SKM-1 (cell line): ENCODE data around the gene CYP4F11.
"Not testable (repeated sequence)": the region's sequence is repeated elsewhere in the genome, so short reads cannot be mapped to it uniquely, and the experiment has no call there.

ENCODE experiments used
- DNase-seq: peaks from one replicate; lab custom pipeline; 2025; ENCODE audit not compliant: unreplicated experiment; lab: John Stamatoyannopoulos, UW

Gene CYP4F11

DNA sequence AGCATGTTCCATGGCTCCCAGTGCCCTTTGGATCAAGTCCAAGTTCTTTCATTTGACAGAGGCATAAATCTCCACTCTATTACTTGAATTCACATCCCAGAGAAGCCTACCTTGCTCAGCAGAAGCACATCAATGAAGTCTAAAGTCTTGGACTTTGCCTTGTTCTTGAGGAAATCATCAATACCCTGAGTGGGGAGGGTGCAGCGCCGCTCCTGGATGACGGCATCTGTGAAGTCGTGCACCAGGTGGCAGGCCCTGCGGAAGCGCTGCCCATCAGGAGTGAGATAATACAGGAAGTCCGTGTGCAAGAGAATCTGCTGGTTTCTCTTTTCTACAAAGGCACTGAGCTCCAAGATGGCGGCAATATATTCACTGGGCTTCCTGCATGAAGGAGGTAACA, 10.6 kb downstream of the CYP4F11 start:
- no peak for DNase-seq

DNA sequence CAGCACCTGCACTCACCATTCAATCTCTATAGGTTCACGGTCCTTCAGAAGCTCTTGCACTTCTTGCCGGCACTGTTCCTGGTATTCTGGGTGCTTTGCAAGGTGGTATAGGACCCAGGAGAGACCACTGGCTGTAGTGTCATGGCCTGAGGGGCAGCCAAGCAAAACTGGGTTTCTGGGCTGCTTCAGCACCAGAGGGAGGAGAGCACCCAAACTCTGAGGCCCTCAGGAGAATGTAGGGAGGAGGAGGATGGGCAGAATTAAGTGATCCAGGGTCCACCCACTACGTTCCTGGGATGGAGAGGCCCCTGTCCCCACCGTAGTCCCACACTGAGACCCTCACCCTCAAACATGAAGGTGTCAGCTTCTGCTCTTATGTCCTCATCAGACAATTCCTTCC, 12.3 kb downstream of the CYP4F11 start:
- DNase-seq, result no peak

DNA sequence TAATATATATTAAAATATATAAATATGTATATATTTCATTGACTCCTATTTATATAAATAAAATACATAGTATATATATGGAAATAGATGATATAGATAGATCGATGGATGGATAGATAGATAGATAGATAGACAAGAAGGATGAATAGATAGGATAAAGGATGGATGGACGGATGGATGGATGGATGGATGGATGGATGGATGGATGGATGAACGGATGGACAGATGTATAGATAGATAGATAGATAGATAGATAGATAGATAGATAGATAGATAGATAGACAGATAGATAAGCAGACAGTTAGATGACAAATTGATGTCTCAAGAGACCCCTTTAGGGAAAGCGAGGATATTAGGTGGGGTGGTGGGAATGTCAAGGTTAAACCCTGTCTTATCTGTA, 15.1 kb downstream of the CYP4F11 start:
- no peak for DNase-seq

DNA sequence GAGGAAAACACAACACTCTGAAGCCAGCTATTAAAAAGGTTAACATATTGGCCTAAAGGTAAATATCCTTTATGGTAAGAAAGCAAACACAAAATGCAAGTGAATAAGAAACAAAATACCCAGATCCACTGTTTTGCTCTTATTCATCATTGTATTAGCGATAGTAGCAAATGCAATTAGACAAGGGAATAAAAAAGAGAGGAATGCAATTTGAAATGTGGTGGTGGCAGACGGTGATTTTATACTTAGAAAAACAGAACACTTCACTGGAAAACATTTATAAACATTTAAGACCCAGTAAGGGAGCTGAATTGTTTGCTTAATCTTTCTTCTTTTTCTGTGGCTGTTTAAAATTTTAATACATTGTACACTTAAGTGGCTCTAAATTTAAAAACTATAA, 19.2 kb downstream of the CYP4F11 start:
- no peak for DNase-seq

DNA sequence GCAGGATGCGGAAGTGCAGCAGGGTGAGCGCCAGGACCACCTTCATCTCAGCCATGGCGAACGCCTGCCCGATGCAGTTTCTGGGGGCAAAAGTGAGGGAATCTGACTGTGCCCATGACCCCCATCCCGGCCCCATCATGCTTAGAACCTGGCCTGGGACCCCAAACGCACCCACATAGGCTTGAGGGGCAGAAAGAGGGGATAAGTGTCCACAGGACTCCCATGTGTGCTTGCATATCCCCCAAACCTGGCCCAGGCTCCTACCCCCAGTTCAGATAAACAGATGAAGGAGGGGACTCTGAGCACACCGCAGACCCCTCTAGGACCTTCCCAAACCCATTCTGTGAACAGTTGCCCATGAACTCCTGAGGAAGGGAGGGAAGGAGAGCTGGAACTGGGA, 20.5 kb downstream of the CYP4F11 start:
- no peak for DNase-seq

DNA sequence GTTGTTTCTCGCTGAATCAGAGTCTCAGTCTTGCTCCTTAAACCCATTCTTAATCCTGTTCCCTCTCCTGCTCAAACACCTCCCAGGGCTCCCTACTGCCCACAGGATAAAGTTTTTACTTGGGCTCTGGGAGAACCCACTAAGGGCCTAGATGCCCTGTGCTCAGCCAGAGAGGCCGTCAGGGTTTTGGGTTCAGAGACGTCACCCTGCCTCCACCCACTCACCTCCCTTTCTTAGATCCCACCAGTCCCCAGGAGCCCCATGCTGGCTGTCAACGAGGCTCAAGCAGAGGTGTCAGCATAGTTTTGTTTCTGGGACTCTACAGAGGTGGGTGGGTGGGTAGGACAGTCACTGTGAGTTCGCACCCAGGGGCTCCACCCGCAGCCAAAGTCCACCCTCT, 20.9 kb downstream of the CYP4F11 start:
- DNase-seq, result no peak

DNA sequence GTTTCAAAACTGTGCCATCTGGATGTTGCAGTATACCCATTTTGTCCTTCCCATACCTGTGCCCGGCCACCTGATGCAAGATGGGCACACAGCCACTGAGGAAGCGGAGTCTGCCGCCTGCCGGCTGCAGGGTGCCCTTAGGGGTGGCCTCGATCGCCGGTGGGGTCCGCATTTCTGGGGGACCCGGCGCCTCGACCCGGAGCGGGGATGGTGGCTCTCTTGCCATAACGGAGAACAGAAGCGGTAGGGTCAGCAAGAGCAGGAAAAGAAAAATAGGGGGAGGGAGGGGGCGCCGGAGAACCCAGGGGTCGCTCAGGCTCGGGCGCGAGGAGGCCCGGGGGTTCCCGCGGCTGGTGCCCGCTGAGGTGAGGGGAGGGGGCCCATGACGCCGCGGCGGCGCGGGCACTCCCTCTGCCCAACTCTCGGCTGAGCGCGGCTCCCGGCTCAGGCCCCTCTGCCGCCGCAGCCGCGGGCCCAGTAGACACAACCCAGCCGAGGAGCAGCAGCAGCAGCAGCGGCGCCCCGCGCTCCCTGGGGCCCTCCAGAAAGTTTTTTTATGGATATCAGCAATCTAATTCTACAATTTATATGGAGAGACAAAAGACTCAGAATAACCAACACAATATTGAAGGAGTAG, 22.6 kb downstream of the CYP4F11 start:
- no peak for DNase-seq

DNA sequence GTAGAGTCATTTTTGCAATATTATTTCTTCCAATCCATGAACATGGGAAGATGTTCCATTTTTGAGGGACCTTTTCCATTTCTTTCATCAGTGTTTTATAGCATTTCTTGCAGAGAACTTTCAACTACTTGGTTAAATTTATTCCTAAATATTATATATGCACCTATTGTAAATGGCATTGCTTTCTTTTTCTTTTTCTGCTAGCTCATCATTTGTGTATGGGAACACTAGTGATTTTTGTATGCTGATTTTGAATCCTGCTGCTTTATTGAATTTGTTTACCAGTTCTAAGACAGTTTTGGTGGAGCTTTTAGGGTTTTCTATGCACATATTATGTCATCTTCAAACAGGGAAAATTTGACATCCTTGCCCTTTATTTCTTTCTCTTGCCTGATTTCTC, 29.3 kb downstream of the CYP4F11 start:
- no peak for DNase-seq

DNA sequence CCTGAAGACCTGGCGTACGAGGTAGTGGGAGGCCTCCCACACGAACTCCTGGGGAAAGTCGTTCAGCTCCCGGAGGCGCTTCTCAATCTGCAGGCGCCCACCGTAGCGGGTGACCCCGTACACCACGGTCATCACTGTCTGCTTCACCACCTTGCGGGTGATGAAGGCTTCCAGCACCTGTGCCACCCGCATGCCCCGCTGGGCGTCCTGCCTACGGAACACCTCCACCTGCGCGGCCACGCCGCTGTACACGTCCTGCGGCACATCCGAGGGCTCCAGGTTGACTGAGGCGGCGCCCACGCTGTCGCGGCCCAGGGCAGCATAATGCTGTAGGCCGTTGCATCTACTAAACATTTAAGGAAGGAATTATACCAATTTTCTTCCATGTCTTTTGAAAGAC, 31.4 kb downstream of the CYP4F11 start:
- DNase-seq, result not testable (repeated sequence)

DNA sequence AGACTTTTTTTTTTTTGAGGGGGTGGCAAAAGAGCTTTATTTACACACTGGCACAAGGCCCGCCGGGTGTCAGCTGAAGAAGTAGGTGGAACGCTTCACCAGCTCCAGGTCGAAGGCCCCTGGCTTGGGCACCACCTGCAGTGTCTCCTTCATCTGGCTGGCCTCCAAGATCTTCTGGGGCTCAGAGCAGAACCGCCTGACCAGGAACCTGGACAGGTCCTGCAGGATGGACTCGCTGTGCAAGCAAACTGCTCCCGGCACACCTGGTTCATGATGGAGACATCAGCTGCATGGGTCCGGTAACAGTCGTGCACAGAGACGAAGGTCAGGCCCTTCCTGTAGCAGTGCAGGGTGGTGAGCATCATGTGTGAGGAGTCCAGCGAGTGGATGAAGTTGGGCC, 32.1 kb downstream of the CYP4F11 start:
- no peak for DNase-seq

DNA sequence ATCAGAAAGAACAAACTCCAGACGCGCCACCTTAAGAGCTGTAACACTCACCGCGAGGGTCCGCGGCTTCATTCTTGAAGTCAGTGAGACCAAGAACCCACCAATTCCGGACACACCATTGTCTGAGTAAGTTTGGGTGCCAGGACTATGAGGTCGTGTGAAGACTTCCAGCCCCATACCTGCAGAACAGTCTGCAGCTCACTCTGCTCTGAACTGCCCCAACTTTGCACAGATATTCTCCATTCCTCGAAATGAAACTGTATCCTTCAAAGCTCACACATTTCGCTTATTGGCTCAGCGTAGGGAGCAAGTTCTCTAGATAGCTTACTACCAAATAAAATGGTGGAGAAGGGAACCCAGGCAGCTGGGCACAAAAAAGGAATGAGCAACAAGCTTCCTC, 33.8 kb downstream of the CYP4F11 start:
- no peak for DNase-seq

DNA sequence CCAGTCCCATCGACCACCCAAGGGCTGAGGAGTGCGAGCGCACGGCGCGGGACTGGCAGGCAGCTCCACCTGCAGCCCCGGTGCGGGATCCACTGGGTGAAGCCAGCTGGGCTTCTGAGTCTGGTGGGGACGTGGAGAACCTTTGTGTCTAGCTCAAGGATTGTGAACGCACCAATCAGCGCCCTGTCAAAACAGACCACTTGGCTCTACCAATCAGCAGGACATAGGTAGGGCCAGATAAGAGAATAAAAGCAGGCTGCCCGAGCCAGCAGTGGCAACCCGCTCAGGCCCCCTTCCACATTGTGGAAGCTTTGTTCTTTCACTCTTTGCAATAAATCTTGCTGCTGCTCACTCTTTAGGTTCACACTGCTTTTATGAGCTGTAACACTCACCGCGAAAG, 34.3 kb downstream of the CYP4F11 start:
- not testable (repeated sequence) for DNase-seq

DNA sequence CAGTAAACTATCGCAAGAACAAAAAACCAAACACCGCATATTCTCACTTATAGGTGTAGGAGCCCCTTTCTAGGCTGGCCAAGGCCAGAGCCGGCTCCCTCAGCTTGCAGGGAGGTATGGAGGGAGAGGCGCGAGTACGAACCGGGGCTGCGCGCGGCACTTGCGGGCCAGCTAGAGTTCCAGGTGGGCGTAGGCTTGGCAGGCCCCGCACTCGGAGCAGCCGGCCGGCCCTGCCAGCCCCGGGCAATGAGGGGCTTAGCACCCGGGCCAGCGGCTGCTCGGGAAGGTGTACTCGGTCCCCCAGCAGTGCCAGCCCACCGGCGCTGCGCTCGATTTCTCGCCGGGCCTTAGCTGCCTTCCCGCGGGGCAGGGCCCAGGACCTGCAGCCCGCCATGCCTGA, 34.8 kb downstream of the CYP4F11 start:
- DNase-seq, result not testable (repeated sequence)

DNA sequence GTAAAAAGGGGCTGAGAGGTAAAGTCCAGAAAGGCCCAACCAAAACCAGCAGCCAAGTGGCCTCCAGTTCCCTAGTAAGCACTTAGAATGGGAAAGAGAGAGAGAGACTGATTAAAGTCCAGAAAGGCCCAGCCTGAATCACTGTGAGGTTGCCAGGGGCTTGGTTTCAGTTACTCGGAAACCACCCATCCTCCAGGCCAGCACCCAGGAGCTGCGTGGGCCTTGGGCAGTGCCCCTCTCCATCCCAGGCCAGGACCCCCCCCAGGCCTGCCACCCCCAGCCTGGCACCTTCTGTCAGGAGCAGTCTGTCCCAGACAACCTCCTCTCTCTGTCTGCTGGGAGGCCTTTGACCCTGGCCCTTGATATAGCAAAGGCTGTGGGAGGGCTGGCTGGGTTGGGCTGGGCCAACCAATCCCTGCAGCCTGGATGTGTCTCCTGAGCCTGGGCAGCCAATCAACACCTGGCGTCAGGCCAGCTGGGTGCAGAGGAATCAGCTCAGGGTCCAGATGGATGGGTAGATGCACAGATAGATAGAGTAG, 36.5 kb downstream of the CYP4F11 start, which contains the start of gene CYP4F2:
Gene CYP4F2, minus strand, starts transcription at position 337 of the 539 bp plus-strand sequence. CDS start 463 bp downstream, outside the sequence.
- DNase-seq, result no peak

DNA sequence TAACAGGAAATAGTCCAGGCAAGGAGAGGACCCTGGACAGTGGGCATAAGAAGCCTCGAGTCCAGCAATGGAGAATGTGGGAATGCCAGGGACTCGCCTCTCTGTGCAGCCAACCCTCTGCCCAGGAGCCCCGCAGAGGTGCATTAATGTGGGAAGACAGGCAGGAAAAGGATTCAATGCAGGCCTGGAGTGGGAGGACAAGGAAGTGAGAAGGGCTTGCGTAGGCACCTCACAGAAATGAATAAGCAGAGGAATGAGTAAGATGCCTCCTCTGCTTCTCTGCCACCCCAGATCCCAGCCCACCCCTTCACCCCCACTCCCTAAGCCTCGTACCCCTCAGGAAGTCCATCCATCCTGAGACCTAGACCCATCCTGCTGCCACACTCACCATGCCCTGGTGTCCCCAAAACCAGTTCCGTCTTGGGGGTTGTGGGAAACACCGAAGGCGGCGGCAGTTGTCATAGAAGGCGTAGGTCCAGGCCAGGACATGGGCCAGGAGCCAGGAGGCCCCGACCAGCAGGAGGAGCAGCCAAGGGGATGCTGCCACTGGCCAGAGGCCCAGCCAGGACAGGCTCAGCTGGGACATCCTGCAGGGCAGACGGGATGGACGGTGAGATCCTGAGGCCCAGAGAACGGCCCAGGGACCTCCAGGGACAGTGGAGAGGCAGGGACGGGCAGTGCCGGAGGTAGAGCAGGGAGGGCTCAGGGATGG, 37.1 kb downstream of the CYP4F11 start:
- no peak for DNase-seq

DNA sequence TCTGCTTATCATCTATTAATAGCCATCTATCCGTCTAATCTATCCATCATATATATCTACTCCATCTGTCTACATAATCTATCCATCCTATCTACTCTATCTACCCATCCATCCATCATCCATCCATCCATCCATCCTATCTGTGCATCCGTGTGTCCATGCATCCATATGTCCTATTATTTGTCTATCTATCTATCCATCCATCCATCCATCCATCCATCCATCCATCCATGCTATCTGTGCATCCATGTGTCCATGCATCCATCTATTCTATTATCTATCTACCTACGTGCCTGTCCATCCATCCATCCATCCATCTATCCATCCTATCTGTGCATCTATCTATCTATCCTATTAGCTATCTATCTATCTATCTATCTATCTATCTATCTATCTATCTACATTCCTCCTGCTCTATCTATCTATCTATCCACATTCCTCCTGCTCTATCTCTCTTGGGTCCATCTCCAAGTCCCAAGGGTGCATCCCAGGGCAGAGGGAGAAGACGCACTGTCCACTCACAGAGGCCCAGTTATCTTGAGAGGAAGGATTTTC, 38.4 kb downstream of the CYP4F11 start:
- DNase-seq, result no peak

DNA sequence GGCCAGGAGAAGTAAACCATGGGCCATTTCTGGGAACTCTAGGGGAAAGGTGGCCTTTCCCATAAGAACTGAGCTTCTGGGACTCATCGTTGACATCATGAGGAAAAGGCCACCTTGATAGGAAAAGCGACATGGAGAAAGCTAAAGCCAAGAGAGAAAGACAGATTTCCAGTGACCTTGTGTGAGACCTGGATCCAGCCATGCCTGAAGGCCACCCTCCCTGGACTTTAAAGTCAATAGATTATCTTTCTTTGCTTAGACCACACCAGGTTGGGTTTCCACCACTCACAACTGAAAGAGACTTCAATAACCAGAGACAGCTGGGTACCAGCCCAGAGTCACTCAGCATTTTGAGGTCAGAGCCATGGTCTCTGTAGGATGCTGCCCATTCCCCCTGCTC, 40.0 kb downstream of the CYP4F11 start:
- DNase-seq, result no peak

DNA sequence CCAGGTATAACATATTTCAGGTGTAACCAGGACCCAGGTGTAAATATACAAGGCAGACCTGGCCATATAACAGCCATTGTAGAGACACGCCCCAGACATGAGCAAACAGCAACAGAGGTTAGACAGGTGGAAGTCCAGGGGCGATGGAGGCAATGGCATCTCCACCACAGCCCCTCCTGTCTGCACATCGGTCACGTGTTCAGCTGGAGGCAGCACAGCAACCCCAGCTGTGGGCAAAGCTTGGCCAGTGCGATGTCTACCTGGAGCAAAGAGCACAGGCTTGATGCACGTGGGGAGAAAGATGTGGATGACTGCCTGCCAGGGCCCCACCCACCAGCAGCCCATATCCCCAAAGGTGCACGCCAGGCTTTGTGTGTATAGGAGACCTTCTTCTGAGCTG, 40.9 kb downstream of the CYP4F11 start:
- no peak for DNase-seq

DNA sequence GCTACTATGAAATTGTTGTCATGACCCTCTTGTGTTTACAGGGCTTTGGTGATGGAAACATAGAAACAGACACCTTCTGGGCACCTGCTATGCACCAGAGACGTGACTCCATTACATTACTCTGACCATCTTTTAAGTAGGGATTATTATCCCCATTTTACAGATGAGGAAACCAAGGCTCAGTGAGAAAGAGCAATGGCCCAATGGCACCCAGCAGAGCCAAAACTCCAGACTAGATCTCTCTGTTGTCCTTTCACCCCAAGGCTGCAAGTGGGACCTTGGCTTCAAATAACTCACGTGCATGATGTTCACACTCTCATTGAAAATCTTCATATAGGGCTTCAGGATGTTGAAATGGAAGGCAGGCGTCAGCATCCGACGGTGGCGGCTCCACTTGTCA, 42.3 kb downstream of the CYP4F11 start:
- DNase-seq, result no peak

DNA sequence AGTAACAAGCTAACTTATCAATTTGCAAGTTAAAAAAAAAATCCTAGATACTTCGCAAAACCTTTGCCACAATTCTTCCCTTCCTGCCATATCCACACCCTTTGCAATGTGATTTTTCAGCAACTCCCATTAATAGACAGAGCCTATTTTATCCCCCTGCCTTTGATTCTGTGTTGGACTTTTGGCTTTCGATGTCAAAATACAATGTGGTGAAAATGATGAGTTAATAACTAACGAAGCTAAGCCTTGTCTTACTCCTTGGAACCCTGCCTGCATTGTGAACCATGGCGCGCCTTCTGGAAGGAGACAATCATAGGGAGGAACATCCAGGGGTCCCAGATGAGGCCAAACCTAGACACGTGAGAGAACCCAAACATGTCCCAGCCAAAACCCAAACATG, 42.9 kb downstream of the CYP4F11 start:
- no peak for DNase-seq

DNA sequence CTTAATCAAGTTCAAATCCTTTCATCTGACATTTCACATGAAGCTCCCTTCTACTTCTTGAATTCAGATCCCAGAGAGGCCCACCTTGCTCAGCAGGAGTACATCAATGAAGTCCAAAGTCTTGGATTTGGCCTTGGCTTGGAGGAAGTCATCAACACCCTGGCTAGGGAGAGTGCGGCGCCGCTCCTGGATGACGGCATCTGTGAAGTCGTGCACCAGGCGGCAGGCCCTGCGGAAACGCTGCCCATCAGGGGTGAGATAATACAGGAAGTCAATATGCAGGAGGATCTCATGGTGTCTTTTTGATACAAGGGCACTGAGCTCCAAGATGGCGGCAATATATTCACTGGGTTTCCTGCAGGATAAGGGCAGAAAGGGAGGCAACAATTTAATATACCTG, 45.0 kb downstream of the CYP4F11 start:
- not testable (repeated sequence) for DNase-seq

DNA sequence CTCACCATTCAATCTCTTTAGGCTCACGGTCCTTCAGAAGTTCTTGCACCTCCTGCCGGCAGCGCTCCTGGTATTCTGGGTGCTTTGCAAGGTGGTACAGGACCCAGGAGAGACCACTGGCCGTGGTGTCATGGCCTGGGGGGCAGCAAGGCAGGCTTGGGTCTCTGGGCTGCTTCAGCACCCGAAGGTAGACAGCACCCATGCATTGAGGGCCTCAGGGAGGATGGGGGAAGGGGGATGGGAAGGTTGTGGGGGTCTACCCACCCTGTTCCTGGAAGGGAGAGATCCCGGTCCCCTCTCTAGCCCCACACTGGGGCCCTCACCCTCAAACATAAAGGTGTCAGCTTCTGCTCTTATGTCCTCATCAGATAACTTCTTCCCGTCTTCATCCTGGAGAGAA, 48.4 kb downstream of the CYP4F11 start:
- no peak for DNase-seq
